ES-I3 (cell line): Measurements from ENCODE around the gene ZBED4.

ENCODE experiments used
- H3K36me3 ChIP-seq: 2 replicates; pipeline ENCODE4 v1.6.1; 2013; ENCODE audit warnings: mild to moderate bottlenecking, low read length, control low read depth, moderate library complexity; ENCODE audit not compliant: insufficient read depth
- H3K4me1 ChIP-seq: 2 replicates; pipeline ENCODE4 v1.6.1; 2013; ENCODE audit warnings: mild to moderate bottlenecking, control low read depth, low read length; ENCODE audit not compliant: insufficient read depth
- H3K9ac ChIP-seq: 2 replicates; pipeline ENCODE4 v1.6.1; 2013; ENCODE audit warnings: low read depth, mild to moderate bottlenecking, low read length, moderate library complexity
- H3K9me3 ChIP-seq: 2 replicates; pipeline ENCODE4 v1.6.1; 2013; ENCODE audit warnings: mild to moderate bottlenecking, low read length, moderate library complexity; ENCODE audit not compliant: control insufficient read depth, insufficient read depth

Gene ZBED4

DNA sequence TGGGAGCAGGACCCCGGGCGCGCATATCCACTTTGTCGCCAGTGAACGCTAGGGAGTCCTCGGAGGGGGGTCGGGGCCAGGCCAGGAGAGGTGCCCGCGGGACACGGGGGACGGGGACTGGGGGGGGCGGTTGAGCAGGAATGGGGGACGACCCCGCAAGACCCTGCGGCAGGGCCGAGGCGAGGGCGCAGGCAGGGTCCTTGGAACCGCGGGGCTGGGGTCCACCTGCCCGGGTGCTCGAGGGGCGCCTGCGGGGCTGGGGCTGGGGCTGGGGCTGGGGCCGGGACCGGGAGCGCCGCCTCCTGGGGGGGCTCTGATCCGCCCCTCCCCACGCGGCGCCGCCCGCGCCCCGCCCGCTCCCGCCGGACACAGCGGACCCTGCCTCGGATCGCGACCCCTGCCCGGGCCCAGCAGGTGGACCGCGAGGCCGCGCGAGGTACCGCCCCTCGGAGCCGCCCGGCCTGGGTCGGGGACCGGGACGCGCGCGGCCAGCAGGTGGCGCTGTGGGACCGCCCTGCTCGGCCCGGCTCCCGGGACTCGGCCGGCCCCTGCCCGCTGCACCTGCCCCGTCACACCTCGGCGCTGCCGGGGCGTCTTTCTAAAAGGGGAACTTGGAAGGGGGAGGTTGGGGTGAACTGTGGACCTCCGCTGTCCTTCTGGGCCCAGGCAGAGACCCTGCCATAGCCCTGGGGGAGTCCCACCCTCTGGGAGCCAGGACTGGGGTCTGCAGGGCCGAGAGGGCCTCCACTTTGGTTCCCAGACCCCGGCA, 75.8 kb downstream of the ZBED4 start:
- Histone ChIP-seq H3K9ac (no peak overlapping the region; the same call in 1 of the 2 replicates), H3K4me1 (no peaks in the 10 kb centered on the region; the same call in 1 of the 2 replicates), H3K36me3 (no peaks in the 10 kb centered on the region; the same call in 1 of the 2 replicates), H3K9me3 (no peaks in the 10 kb centered on the region)

DNA sequence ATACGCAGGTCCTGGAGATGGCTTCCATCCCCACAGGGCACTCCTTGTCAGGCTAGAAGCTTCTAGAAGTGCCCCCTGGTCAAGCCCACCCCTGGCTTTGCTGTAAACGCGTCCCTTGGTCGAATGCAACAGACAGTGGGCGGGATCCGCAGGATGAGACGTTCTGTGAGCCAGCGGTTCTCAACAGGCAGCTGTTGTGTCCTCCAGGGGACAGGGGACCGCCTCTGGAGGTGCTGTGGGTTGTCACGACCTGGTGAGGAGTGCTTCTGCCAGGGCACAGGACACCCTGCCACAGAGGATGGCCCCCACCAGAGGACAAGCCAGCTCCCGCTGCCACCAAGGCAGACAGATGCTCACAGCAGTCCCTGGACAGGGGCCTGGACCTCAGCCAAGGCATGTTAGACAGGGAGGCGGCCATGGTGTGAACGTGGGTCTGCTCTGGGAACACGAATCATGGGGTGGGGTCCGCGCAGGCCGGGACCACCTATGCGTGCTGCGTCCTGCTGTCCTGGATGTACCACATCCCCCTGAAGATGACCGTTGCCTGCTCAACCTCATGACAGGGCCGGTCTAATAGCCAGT, 76.4 kb downstream of the ZBED4 start:
- no peaks in the 10 kb centered on the region for H3K9me3 ChIP-seq
- no peak overlapping the region for H3K9ac ChIP-seq
- no peaks in the 10 kb centered on the region; the same call in 1 of the 2 replicates for H3K4me1 ChIP-seq

DNA sequence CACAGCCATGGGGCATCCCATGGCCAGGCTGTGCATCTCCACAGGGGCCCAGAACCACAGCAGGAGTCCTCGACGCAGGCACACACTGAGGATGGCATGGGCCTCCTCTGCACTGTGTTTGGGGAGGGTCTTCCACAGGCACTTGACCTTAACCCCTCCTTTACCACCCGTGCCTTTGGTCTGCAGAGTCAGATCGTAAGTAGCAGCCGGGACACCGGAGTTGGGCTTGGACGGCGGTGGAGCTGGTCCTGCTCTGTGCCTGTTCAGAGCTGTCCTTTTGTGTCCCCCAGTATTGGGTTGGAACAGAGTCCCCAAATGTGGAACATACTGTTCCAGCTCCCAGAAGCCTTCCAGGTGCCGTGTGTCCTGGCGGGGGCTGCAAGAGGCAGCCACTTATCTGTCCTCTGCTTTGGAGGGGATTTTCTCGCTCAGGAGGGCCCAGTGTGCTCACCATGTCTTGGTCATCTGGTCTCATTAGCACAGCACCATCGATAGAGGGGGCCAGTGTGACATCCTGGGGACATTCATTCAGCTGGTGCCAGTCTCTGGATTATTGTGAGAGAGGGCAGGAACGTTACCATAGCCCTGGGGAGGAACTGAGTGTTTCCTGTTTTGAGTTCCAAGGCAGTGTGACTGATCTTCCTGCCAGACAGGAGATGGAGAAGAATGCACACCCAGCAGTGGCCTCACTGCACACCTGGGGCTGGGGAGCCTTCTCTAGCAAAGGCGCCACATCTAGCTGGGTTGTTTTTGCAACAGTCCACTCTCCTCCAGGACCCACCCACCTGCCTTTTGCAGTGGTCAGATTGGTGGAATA, 77.2 kb downstream of the ZBED4 start:
- Histone ChIP-seq H3K9ac (no peak overlapping the region), H3K4me1 (no peaks in the 10 kb centered on the region; the same call in 1 of the 2 replicates), H3K36me3 (no peaks in the 10 kb centered on the region), H3K9me3 (no peaks in the 10 kb centered on the region)

More for the DNA sequence above, 76.4 kb downstream of the ZBED4 start:
- H3K36me3 ChIP-seq, result no peaks in the 10 kb centered on the region; the same call in 1 of the 2 replicates

DNA sequence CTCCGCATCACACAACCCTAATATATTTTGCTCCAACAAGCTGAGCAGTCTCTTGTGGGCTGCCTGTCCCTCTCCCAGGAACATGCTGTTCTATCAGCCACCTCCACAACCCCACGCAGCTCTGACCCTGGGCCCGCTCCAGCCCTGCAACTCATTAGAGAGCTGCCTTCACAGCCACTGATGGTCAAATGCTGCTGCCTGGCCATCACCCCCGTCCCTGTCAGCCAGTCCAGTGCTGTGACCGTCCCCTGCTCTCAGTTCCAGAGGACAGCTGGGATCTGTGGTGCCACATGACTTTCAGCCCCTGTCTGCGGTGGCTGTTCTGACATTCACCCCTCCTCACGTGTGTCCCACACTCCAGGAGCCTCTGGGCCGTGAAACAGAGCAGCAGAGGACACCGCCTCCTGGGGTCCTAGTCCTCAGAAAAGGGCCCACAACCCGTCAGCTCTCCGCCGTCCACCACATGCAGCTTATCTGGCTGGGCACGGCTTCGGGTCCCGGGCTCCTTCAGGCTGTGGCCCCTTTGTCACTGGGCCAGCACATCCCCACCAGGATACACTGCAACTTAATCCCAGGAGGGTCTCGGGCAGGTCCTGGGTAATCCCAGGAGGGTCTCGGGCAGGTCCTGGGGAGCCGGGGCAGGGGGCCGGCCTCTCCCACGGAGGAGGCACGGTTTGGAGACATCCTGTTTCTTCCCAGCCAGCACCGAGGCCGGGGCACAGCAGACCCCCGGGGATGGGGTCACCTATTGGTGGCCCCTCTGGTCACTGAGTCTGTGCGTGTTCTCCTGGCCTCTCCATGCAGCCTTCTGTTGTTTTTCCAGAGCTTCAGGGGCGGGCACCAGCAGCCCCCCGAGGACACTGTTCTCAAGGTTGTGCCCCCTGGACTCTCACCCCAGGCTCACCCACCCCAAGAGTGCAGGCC, 79.9 kb downstream of the ZBED4 start:
- Histone ChIP-seq H3K36me3 (no peaks in the 10 kb centered on the region), H3K9ac (no peak overlapping the region), H3K4me1 (peaks cover 12% of the 10 kb centered on the region; the same call in 1 of the 2 replicates), H3K9me3 (no peaks in the 10 kb centered on the region)

DNA sequence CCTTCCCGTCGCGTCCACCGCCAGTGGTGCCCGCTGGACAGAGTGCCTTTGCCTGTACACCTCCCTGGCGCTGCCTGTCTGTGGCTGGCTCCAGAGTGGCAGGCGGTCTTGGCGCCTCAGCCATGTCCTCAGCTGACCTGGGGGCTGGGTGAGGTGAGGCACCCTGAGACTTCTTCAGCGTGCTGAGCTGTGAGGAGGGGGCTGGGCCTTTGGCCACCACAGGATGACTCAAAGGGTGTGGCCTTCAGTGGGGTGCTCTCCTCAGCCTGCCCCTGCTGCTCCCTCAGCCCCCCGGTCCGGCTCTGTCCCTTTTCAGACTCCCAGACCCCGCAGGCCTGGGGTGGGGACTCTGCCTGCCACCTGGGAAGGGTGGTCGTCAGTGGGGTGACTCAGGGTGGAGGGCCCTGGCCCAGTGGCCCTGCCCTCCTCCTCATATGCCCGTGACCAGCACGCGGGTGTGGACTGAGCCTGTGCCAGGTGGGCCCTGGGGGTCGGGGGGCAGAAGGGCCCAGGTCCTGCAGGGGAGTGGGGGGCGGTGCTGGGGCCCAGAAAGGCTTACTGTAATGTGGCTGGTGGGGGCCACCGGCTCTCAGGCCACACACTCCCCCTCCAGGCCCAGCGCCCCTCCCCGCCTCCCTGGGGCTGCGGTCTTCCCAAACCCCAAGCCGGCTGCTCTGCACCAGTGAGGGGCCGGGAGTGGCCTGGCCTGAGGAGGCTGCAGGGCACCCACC, 80.7 kb downstream of the ZBED4 start:
- H3K36me3 ChIP-seq, result no peaks in the 10 kb centered on the region
- H3K9ac ChIP-seq, result peak overlapping the region; percentile 39
- peaks cover 12% of the 10 kb centered on the region; the same call in 1 of the 2 replicates for H3K4me1 ChIP-seq
- H3K9me3 ChIP-seq, result no peaks in the 10 kb centered on the region

DNA sequence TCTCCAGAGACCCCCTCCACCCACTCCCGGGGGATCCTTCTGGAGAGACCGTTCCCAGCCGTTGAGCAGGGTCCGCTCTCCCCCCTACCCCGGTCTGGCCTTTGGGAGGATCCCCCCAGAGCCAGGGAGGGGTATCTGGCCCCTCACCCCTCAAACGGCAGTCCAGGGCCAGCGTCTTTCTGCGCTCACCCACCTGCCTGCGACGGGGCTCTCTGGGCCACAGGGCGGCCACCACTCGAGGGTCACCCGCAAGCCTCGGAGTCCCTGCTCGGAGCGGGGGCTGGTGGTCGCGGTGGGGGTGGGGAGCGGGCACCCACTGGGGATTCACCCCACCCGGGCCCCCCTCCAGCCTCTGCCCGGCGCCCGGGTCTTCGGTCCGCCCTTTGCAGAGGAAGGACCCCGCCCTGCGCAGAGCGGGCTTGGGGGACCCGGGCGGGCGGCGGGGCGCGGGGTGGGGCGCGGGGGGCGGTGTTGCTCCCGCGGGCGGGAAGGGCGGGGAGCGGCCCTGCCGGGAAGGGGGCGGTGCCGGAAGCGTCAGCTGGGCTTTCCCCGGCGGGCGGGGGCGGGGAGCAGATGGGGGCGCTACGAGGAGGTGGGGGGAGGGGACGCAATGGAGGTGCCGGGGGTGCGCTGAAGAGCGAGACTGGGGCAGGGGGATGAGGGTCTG, 81.4 kb downstream of the ZBED4 start:
- peak overlapping the region; percentile 39 for H3K9ac ChIP-seq
- H3K4me1 ChIP-seq, result peaks cover 12% of the 10 kb centered on the region; the same call in 1 of the 2 replicates
- H3K9me3 ChIP-seq, result no peaks in the 10 kb centered on the region
- no peaks in the 10 kb centered on the region for H3K36me3 ChIP-seq

DNA sequence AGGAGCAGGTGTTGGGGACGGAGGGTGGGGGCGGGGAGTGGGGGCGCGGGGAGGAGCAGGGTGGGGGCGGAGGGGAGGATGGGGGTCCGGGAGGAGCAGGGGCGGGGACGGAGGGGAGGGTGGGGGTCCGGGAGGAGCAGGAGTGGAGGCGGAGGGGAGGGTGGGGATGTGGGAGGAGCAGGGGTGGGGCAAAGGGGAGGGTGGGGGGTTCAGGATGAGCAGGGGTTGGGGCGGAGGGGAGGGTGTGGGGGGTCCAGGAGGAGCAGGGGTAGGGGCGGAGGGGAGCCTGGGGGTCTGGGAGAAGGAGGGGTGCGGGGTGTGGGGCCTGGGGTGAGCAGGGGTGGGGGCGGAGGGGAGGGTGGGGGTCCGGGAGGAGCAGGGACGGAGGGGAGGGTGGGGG, 81.9 kb downstream of the ZBED4 start:
- no peak overlapping the region for H3K9ac ChIP-seq
- H3K4me1 ChIP-seq, result peaks cover 12% of the 10 kb centered on the region; the same call in 1 of the 2 replicates
- no peaks in the 10 kb centered on the region for H3K36me3 ChIP-seq
- H3K9me3 ChIP-seq, result no peaks in the 10 kb centered on the region

DNA sequence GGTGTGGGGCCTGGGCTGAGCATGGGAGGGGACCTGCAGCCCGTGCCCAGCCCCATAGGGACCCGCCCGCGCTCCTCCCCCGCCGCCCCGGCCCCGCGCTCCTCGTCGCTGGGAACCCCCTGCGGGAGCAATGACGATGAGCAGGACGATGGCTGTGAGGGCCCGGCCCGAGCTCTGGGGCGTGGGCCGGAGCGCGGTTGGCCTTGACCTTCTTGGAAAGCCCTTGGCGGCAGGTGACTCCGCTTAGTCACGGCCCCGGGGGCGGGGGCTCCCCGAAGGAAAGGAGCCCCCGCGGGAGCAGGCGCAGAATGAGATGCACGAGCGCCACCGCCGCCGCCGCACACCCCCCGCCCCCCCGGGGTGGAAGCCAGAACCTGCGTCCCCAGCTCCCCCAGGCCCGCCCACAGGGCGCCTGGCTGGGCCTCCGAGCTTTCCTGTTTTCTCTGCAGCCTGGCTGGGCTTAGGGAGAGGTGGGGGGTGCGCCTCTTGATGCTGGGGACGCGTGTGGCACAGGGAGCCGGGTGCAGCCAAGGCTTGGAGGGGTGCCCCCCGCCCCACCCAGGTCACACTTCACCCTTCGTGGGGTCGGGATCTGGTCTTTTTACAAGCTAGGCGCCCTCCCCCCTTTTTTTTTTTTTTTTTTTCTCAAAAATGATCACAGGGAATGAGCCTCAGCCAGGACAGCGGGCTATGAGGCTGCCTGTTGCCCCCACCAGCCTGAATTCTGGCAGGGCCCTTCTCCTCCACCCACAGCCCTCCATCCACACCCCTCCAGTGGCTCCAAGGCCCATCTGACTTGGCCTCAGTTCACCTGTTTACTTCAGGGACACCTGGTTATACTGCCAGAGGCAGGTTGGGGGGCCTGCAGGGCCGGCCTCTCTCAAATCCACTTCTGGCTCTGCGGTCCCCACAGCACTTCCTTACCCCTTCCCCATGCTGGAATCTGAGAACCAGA, 82.7 kb downstream of the ZBED4 start:
- H3K9ac ChIP-seq, result peak overlapping the region; percentile 40
- no peaks in the 10 kb centered on the region for H3K36me3 ChIP-seq
- H3K9me3 ChIP-seq, result no peaks in the 10 kb centered on the region
- peaks cover 12% of the 10 kb centered on the region; the same call in 1 of the 2 replicates for H3K4me1 ChIP-seq

DNA sequence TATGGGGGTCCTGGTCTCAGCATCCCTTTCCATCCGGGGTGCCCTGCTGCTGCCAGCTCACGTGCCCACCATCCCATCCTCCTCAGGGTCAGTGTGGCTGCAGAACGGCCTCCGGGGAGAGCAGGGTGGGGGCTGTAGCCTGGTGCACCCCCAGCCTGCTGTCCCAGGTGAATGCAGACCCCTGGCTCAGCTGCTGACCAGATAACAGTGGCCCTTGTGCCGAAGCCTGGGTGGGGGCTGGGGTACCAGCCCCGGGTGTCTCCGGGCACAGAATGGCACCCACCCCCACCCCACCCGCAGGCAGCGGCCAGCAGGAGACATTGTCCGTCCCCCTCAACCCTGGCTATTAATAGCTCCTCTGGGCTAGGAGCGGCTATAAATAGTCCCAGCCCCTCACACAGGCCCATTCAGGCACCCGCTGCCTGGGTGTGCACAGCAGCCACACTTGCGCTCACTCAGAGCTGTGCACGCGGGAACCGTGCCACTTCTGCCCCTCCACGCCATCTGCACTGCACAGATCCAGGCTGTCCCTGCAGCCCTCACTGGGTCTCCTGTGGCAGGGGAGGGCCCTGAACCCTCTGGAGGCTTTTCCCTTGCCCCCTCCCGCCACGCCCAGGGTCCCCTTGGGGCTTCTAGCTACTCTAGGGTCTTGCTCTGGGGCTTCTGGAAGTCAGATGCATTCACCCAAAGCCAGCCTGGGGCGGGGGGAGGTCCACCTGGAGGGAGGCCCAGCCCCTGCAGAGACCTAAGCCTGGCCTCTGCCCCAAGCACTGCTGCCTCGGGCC, 83.5 kb downstream of the ZBED4 start:
- Histone ChIP-seq H3K4me1 (peaks cover 12% of the 10 kb centered on the region; the same call in 1 of the 2 replicates), H3K9ac (no peak overlapping the region), H3K9me3 (no peaks in the 10 kb centered on the region), H3K36me3 (no peaks in the 10 kb centered on the region)

DNA sequence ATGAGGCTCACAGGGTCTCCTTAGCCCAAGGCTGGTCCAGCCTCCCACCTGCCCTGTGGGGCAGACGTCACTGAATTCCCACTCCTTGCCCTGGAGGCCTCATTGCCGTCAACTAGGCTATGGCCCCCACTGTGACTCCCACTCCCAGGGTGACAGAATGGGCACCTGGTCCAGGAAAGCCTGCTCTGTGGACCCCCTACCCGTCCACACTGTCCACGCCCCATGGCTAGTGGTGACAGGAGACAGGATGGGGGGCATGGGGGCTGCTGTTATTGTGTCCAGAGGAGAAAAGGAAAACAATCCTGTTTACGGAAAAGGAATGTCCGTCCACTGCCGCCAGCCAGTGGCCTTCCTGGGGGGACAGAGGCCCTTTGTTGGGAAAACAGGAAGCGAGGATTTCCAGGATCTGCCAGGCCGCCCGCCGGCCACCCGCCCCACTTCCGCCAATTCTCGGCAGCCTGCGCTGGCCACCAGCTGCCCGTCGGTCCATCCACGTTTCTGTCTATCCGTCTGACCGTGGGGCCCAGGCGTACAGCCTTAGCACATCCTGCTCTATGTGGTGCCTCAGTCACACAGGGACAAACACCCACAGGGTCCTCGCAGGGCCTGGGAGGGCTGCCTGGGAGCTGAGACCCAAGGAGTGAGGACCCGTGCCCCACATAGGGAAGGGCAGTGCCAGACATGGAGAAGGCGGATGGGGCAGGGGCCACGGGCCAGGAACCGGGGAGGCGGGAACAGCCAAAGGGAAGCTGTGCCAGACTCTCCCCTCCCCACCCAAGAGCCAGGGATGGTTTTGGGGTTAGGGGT, 84.3 kb downstream of the ZBED4 start:
- Histone ChIP-seq H3K9ac (no peak overlapping the region), H3K4me1 (peaks cover 12% of the 10 kb centered on the region; the same call in 1 of the 2 replicates), H3K36me3 (no peaks in the 10 kb centered on the region), H3K9me3 (no peaks in the 10 kb centered on the region)
